Adrenal gland (tissue), 12 donors: ENCODE measurements around the gene KLHL13. TPM values are rescaled to one million over a fixed set of nuclear protein-coding genes. Genes with fewer than 3 reads are reported as not detected.

Source experiments
- DNase-seq, 7 donors: peaks; one replicate each; pipeline ENCODE4 v3.0.0-alpha.2; 2019 to 2020
- H3K27ac ChIP-seq, 5 donors: fragments of 200-600 bp; sonication (generic) in 4 of 5; 1 replicate in 3 of 5; 2 replicates in 2 of 5; pipeline versions ENCODE4 v1.5.1 to v1.8.0; 2016 to 2020; ENCODE audit warnings: mild to moderate bottlenecking in 1 of 5
- H3K27me3 ChIP-seq: fragments of 200-600 bp; 2 replicates; pipeline ENCODE4 v1.8.0; 2021
- H3K36me3 ChIP-seq, 2 donors: fragments of 200-600 bp; replicated peaks in 1 of 2; 1 replicate in 1 of 2; 2 replicates in 1 of 2; pipeline versions ENCODE4 v1.5.1 to v1.8.0; 2018 to 2022
- H3K4me1 ChIP-seq, 2 donors: fragments of 200-600 bp; replicated peaks in 1 of 2; 1 replicate in 1 of 2; 2 replicates in 1 of 2; pipeline versions ENCODE4 v1.5.1 to v1.8.0; 2018 to 2021
- H3K4me3 ChIP-seq, 4 donors: fragments of 200-600 bp; sonication (generic) in 3 of 4; one replicate each; pipeline ENCODE4 v1.5.1; 2016 to 2018
- H3K9me3 ChIP-seq, 3 donors: fragments of 200-600 bp; sonication (generic) in 1 of 3; replicated peaks in 1 of 3; 1 replicate in 2 of 3; 2 replicates in 1 of 3; pipeline versions ENCODE4 v1.5.1 to v1.8.0; 2016 to 2021
- CTCF ChIP-seq, 6 experiments: fragments of 450-650 bp in 4 of 6; fragments of 200-600 bp in 2 of 6; sonication (generic) in 1 of 6; IDR thresholded peaks; 1 replicate in 5 of 6; 2 replicates in 1 of 6; pipeline versions ENCODE4 v1.5.1 to v1.8.0; 2016 to 2021; ENCODE audit warnings: antibody characterized with exemption in 6 of 6, mild to moderate bottlenecking in 2 of 6, moderate library complexity in 1 of 6
- POLR2A ChIP-seq, 2 donors: fragments of 450-650 bp; IDR thresholded peaks; one replicate each; pipeline ENCODE4 v1.6.1; 2017; ENCODE audit warnings: antibody characterized with exemption in 2 of 2, mild to moderate bottlenecking in 2 of 2, moderate library complexity in 1 of 2
- WGBS, 4 donors: extraction: QIAGEN DNeasy Blood & Tissue Kit in 2 of 4; methylation state at CpG; one replicate each; pipeline versions ENCODE4 v1.1.5 to v1.1.7; 2013 to 2017; 5-methylcytosine and 5-hydroxymethylcytosine counted together
- intact Hi-C, 2 donors: fragments of 100-400 bp; cut with DNase I; formaldehyde crosslinking; loops; one replicate each; pipeline versions ENCODE4 v1.14.1 to v1.15.0; 2022 to 2023
- polyA plus RNA-seq, 3 donors: library from polyadenylated mRNA; stranded (reverse); fragments of 200-250 nt in 2 of 3; fragments of 350-450 nt in 1 of 3; fragmentation: Illumina TruSeq in 1 of 3; extraction: RNeasy Lipid Tissue Mini Kit (QIAGEN cat#74804) in 1 of 3; gene quantifications; one replicate each; pipeline ENCODE4 v1.2.3, GENCODE V29; 2013 to 2014
- total RNA-seq, 9 donors: library from RNA; depleted of rRNA in 4 of 9; stranded (reverse); fragments of >200 nt in 4 of 9; fragments of 120-200 nt in 1 of 9; fragmentation: NEBNext Ultra II Directional in 1 of 9; extraction: Animal tissue kit (Norgen Biotek cat#: 25700) in 1 of 9; gene quantifications; one replicate each; pipeline versions ENCODE4 v1.1.0 to v1.2.4, GENCODE V29; 2013 to 2023
- donor health status: healthy with polysubstance abuse.
- donor health status: Bipolar disorder and iron deficiency.
- donor health status: DM: yes; HTN: yes; CAD: no.
- donor health status: DM: no; HTN: no; CAD: no.
- donor health status: DM: no; HTN: no; CAD: no.
- donor health status: DM: yes; HTN: yes; CAD: no.

KLHL13 gene
- total and polyA plus RNA-seq, 12 donors: 2.9 to 55.9 (median 8.4) TPM

- DNase-seq: no peak
- Histone ChIP-seq H3K4me3 (no peak overlapping the region), H3K4me1 (no peaks in the 10 kb centered on the region), H3K9me3 (no peaks in the 10 kb centered on the region), H3K36me3 (no peaks in the 10 kb centered on the region), H3K27ac (no peak overlapping the region), H3K27me3 (no peaks in the 10 kb centered on the region)
- TF ChIP-seq CTCF (IDR thresholded peaks at IDR 0.05): peak; percentile 12 to 48 (median 40)
- no peak for TF ChIP-seq POLR2A (IDR thresholded peaks at IDR 0.05)
- intact Hi-C loops: no loop called here
- WGBS, 4 donors: 33 to 43% (median 39%) methylated on average over 3 of the region's 3 CpGs
Observed at GRCh38 chrX:117996918-117997480, 119.6 kb downstream of the KLHL13 start.

- Histone ChIP-seq H3K27ac (no peak overlapping the region), H3K4me3 (no peak overlapping the region), H3K36me3 (no peaks in the 10 kb centered on the region), H3K9me3 (no peaks in the 10 kb centered on the region), H3K4me1 (no peaks in the 10 kb centered on the region), H3K27me3 (no peaks in the 10 kb centered on the region)
- intact Hi-C loops: no loop called here
- WGBS, 4 donors: 64 to 81% (median 73%) methylated on average over 4 of the region's 4 CpGs
- TF ChIP-seq CTCF (IDR thresholded peaks at IDR 0.05) (no peak), POLR2A (IDR thresholded peaks at IDR 0.05) (no peak)
- DNase-seq: no peak
Observed at GRCh38 chrX:117996408-117996807, 120.2 kb downstream of the KLHL13 start.

GRCh38 chrX:117995378-117995777, 121.2 kb downstream of the KLHL13 start:
- no peak for TF ChIP-seq CTCF (IDR thresholded peaks at IDR 0.05)
- TF ChIP-seq POLR2A (IDR thresholded peaks at IDR 0.05): no peak
- no peaks in the 10 kb centered on the region for H3K27me3 ChIP-seq
- DNase-seq: no peak
- H3K4me3 ChIP-seq: no peak overlapping the region
- H3K36me3 ChIP-seq: no peaks in the 10 kb centered on the region
- 90 to 100% (median 98%) methylated on average over 1 of the region's 1 CpG for WGBS, 4 donors
- no peaks in the 10 kb centered on the region for H3K4me1 ChIP-seq
- no peaks in the 10 kb centered on the region for H3K9me3 ChIP-seq
- no peak overlapping the region for H3K27ac ChIP-seq
- intact Hi-C loops: no loop called here

DNA sequence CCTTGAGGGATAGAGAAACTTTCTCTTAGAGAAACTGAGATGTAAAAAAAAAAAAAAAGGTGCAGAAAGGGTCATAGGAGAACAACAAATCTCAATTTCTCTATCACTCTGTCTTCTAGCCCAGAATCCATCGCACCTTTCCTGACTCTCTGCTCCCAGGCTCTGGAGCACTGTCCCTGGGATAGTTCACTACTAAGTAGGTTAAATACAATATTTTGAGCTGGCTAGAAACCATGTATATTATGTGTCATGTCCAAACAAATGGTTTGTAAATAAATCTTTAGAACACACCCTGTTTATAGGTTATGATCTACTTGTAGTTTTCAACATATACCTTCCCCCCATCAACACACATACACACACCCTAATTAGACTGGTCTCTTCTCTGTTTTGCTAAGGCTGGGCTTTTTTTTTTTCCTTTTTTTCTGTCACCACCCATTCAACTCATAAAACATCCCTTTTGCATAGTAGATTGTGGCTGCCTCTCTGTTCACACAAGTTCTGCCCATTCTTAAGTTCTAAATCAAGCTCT, 124.4 kb downstream of the KLHL13 start:
- Histone ChIP-seq H3K9me3 (no peaks in the 10 kb centered on the region), H3K4me3 (no peak overlapping the region), H3K4me1 (no peaks in the 10 kb centered on the region), H3K36me3 (no peaks in the 10 kb centered on the region), H3K27ac (no peak overlapping the region), H3K27me3 (no peaks in the 10 kb centered on the region)
- no peak for DNase-seq
- TF ChIP-seq POLR2A (IDR thresholded peaks at IDR 0.05): no peak
- 61 to 100% (median 77%) methylated on average over 1 of the region's 1 CpG for WGBS, 4 donors
- intact Hi-C loops: no loop called here

DNA sequence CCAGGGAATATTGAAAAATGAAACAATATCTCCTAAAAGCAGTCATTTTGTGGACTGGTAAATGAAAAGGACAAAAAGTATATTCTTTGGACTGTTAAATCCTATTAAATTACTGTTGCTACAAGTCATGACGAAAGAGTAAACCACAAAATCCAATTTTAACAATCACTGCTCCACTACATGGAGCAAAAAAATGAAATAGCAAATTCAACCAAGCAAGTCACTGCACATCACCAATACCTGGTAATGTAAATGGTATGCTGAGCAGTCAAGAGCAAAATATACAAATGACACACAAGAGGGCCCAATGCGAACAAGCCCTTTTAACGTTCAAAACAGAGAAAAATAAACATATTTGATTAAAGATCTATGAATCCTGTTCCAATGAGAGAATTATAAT, 126.2 kb downstream of the KLHL13 start:
- no peaks in the 10 kb centered on the region for H3K36me3 ChIP-seq
- intact Hi-C loops: no loop called here
- H3K27me3 ChIP-seq: no peaks in the 10 kb centered on the region
- no peaks in the 10 kb centered on the region for H3K9me3 ChIP-seq
- DNase-seq: no peak
- no peaks in the 10 kb centered on the region for H3K4me1 ChIP-seq
- no peak overlapping the region for H3K4me3 ChIP-seq
- WGBS, 4 donors: 73 to 93% (median 84%) methylated on average over 3 of the region's 3 CpGs
- no peak overlapping the region for H3K27ac ChIP-seq
- TF ChIP-seq CTCF (IDR thresholded peaks at IDR 0.05) (no peak), POLR2A (IDR thresholded peaks at IDR 0.05) (no peak)
